ENCODE results near the gene HMGN5.

DNA sequence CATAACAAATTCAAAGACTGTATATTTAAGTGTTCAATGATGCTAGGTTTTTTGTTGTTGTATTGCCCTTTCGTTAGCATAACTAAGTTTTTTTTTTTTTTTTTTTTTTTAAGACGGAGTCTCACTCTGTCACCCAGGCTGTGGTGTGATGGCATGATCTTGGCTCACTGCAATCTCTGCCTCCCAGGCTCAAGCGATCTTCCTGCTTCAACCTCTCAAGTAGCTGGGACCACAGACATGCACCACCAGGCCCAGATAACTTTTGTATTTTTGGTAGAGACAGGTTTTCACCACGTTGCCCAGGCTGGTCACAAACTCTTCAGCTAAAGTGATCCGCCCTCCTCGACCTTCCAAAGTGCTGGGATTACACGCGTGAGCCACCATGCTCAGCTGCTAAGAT, 7.2 kb upstream of the HMGN5 start:
- TF ChIP-seq, protein P1, sequence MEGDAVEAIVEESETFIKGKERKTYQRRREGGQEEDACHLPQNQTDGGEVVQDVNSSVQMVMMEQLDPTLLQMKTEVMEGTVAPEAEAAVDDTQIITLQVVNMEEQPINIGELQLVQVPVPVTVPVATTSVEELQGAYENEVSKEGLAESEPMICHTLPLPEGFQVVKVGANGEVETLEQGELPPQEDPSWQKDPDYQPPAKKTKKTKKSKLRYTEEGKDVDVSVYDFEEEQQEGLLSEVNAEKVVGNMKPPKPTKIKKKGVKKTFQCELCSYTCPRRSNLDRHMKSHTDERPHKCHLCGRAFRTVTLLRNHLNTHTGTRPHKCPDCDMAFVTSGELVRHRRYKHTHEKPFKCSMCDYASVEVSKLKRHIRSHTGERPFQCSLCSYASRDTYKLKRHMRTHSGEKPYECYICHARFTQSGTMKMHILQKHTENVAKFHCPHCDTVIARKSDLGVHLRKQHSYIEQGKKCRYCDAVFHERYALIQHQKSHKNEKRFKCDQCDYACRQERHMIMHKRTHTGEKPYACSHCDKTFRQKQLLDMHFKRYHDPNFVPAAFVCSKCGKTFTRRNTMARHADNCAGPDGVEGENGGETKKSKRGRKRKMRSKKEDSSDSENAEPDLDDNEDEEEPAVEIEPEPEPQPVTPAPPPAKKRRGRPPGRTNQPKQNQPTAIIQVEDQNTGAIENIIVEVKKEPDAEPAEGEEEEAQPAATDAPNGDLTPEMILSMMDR (conservative IDR thresholded peaks at IDR 0.05) = no peak
- TF ChIP-seq EZH2 (IDR thresholded peaks at IDR 0.05; ENCODE audit: low read depth) = no peak
